ENCODE measurements around the gene MAP4K3. TPM values are rescaled to one million over a fixed set of nuclear protein-coding genes. Genes with fewer than 3 reads are reported as not detected.

Gene MAP4K3
- total and polyA plus RNA-seq, 2 of the 4 experiments (the other 2 are of a cell fraction): 13.2 to 32.6 TPM

GRCh38 chr2:39381653-39382052, 55.4 kb downstream of the MAP4K3 start:
- H3K18ac ChIP-seq (ENCODE audit: low read depth, low read length): no peak overlapping the region
- dilution Hi-C loops (cut with HindIII; ENCODE audit: low sequenced_read_pairs, unreplicated experiment): no loop called here
- H2BK20ac ChIP-seq (ENCODE audit: low read depth, low read length): peak overlapping the region; percentile 6; the same call in 1 of the 2 replicates
- peak overlapping the region; percentile 37; the same call in 1 of the 2 replicates for H3K14ac ChIP-seq (replicated peaks; ENCODE audit: low read depth, low read length)
- H3K9me3 ChIP-seq (ENCODE audit: control insufficient read depth, insufficient read depth, low read length): peaks cover 3% of the 10 kb centered on the region; the same call in 1 of the 2 replicates
- H3K9ac ChIP-seq (ENCODE audit: low read depth, low read length): no peak overlapping the region
- H3K27me3 ChIP-seq (ENCODE audit: control insufficient read depth, insufficient read depth, low read length): no peaks in the 10 kb centered on the region
- intact Hi-C loops (cut with micrococcal nuclease): no loop called here
- ATAC-seq (ENCODE audit: low read depth): no peak
- H3K4me3 ChIP-seq (ENCODE audit: insufficient read depth, low read depth, low read length): no peak overlapping the region
- H3K36me3 ChIP-seq (ENCODE audit: control insufficient read depth, insufficient read depth, low read length): no peaks in the 10 kb centered on the region; the same call in 1 of the 2 replicates
- H3K4ac ChIP-seq (ENCODE audit: low read depth, low read length): no peak overlapping the region; the same call in 1 of the 2 replicates
- H2BK15ac ChIP-seq (ENCODE audit: low read depth, low read length): no peak overlapping the region
- peaks cover 20 to 63% of the 10 kb centered on the region in 2 experiments for H3K79me1 ChIP-seq (ENCODE audit: low read depth in 1 of 2, low read length in 2 of 2)
- no peak overlapping the region for H4K91ac ChIP-seq (ENCODE audit: insufficient read depth, low read depth, low read length)
- in situ Hi-C loops (cut with MboI; ENCODE audit: low sequenced_read_pairs): no loop called here
- no peak overlapping the region for H4K8ac ChIP-seq (ENCODE audit: low read depth in 2 of 2, low read length in 2 of 2)
- H2BK120ac ChIP-seq (ENCODE audit: low read depth, low read length): peak overlapping the region; percentile 35; the same call in 1 of the 2 replicates
- peak overlapping the region; percentile 8 for H2AFZ ChIP-seq (replicated peaks; ENCODE audit: low read length, poor library complexity)
- no peak overlapping the region for H2BK5ac ChIP-seq (ENCODE audit: low read depth, low read length, poor library complexity, severe bottlenecking)
- no TSS peak for BruUV-seq (replicated peaks)
- CTCF ChIA-PET: no interaction called here
- H3K23ac ChIP-seq (ENCODE audit: low read depth, low read length): peak overlapping the region; percentile 31; the same call in 1 of the 2 replicates
- no CpG with 5 or more reads among the region's 5 CpGs for WGBS, 2 experiments (ENCODE audit: extremely low coverage in 2 of 2, insufficient read length in 1 of 2)
- H3K4me1 ChIP-seq (ENCODE audit: control insufficient read depth, insufficient read depth, low read length): peaks cover 10% of the 10 kb centered on the region
- H4K20me1 ChIP-seq (ENCODE audit: insufficient read depth, low read length): peaks cover 44% of the 10 kb centered on the region
- DNase-seq: no peak
- no peak overlapping the region for H2AK9ac ChIP-seq (replicated peaks; ENCODE audit: low read depth, low read length, poor library complexity)
- no peak overlapping the region for H4K5ac ChIP-seq (ENCODE audit: low read depth, low read length)
- POLR2A ChIA-PET (ENCODE audit: unreplicated experiment): no interaction called here
- no peak overlapping the region for H3K4me2 ChIP-seq (ENCODE audit: low read depth, low read length)
- H2AK5ac ChIP-seq (ENCODE audit: low read depth, low read length): peak overlapping the region; percentile 51; the same call in 1 of the 2 replicates
- H3K56ac ChIP-seq (ENCODE audit: extremely low read depth, insufficient read depth, low read length): no peak overlapping the region
- TF ChIP-seq SMC3 (IDR thresholded peaks at IDR 0.05; ENCODE audit: low read depth, low read length): no peak
- no peak for TF ChIP-seq FOS (IDR thresholded peaks at IDR 0.05; ENCODE audit: low read depth, low read length)
- no peak for TF ChIP-seq MXI1 (IDR thresholded peaks at IDR 0.05; ENCODE audit: borderline replicate concordance, low read depth, low read length)
- TF ChIP-seq BHLHE40 (IDR thresholded peaks at IDR 0.05; ENCODE audit: low read depth, low read length): no peak
- TF ChIP-seq POLR2A (IDR thresholded peaks at IDR 0.05; ENCODE audit: low read depth, low read length): no peak
- peak; percentile 18; the same call in 1 of the 2 replicates for TF ChIP-seq CEBPB (IDR thresholded peaks at IDR 0.05; ENCODE audit: low read depth, low read length)
- peaks cover 3% of the 10 kb centered on the region; the same call in 1 of the 2 replicates for H3K9me1 ChIP-seq (ENCODE audit: insufficient read depth, low read length)
- peak overlapping the region; percentile 64; the same call in 1 of the 2 replicates for H3K27ac ChIP-seq (ENCODE audit: insufficient read depth, low read length)

All from IMR-90 (cell line).